Right hindlimb (tissue), 1 donor: ENCODE data around the gene SH3GLB2.
A peak's percentile ranks its signal among the peaks of the same experiment; 100 is the strongest.
"Not testable (repeated sequence)": the region's sequence is repeated elsewhere in the genome, so short reads cannot be mapped to it uniquely, and the experiment has no call there.

ENCODE experiments used
- DNase-seq: peaks from one replicate; pipeline ENCODE4 v3.0.0-alpha.2; 2018

Gene SH3GLB2

DNA sequence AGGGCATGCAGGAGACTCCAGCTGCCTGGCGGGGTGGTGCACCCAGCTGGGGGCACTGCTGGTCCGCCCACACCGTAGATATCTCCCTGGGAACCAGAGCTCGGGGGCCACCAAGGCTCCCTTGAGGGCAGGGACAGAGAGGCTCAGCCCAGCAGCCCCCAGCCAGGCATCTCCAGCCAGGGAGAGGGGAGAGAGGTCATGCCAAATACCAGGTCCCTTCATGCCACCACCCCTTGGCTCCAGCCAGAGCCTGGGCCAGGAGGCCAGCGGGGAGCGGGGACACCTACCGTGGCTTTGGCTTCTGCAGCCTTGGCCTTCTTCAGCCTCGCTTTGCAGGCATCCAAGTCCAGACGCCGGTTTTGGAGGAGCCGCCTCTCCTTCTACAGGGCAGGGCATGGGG is 14.0 kb downstream of the SH3GLB2 start:
- no peak for DNase-seq

DNA sequence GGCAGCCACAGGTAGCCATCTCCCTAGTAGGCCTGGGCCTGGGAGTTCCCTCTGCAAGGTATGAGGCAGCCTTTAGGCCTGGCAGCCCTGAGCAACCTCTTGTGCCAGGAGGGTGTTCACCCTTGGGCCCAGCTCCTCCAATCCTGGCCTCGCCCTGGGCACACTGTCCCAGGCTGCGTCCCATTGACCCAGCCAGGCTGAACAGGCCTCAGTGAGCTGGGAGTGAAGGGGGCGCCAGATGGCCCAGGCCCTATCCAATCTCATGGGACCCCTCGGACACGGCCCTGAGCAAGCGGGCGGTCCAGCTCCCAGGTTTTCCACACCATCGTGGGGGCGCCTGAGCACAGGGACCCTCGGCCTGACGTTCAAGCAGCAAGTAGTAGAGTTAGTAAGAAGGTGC is 14.5 kb downstream of the SH3GLB2 start:
- DNase-seq, result no peak

DNA sequence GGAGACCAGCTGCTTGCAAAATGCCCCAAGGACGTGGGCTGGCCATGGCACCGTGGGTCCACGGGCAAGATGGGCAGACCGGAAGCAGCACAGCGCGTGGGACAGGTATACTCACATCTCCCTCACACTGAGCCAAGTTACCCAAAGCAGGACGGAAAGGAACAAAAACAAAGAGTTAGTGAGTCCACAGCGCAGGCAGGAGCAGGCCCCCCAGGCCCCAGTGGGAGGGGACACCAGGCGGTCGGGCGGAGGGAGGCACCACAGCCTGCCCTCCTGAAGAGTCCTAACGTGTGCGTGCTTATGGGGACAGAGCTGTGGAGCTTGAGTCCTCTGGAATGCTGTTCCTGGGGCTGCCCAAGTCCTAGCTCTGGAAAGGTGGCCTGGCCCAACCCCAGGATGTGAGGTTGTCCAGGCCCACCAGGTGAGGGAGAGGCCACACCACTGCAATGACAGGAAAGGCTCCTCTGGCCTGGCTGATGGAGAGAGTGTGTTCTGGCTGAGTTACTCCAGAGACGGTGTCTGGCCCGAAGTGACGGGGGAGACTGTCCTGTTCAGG is 15.2 kb downstream of the SH3GLB2 start:
- DNase-seq, result no peak

DNA sequence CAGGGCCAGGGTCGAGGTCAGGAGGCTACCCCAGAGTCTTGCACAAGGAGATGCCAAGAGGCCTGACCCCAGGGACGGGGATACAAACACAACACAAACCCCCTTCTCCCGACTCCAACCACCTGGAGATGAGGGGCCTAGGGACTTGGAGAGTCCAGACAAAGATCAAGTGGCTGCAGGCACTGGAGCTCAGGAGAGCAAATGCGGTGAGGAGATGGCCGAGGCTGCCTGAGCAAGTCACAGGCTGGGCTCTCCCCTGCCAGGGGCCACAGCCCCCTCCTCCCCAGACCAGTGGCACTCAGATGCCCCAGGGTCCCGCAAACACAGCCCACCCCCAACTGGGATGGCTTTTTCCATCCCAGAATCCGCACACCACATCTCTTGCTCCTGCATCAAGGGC is 15.8 kb downstream of the SH3GLB2 start:
- no peak for DNase-seq

DNA sequence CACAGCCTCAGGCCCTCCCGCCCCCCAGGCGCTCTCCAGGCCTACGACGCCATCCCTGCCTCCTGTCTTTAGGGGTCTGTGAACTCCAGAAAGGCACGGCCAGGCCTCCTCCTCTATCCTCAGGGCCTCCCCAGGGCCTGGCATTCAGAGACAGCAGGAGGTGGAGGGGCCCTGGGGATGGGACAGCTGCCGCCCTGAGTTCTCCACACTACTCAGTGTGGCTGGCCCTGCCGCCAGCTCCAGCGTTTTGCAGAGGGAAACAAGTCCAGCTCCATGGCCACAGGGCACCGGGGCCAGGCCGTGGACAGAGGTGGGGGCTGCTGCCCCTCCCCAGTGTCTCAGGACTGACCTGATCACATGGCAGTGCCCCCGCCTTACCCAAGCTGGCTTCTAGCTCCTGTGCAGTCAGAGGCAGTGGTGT is 16.4 kb downstream of the SH3GLB2 start:
- no peak for DNase-seq

DNA sequence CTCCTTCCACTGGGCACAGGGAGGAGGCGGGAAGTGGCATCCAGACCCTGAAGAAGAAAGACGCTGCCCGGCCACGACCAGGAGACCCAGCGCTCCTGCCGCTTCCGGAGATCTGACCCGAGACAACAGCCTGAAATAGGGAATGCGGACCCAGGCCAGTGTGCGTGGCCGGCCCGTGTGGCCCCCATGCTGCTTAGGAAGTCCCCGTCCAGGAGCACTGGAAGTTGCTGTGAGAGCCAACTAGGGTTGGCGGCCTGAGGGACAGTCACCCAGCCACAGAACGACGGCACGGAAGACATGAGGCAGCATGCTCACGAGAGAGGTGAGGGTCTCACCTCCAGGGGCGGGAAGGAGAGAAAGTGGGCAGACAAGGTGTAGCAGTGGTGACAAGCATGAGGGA is 17.0 kb downstream of the SH3GLB2 start:
- no peak for DNase-seq

DNA sequence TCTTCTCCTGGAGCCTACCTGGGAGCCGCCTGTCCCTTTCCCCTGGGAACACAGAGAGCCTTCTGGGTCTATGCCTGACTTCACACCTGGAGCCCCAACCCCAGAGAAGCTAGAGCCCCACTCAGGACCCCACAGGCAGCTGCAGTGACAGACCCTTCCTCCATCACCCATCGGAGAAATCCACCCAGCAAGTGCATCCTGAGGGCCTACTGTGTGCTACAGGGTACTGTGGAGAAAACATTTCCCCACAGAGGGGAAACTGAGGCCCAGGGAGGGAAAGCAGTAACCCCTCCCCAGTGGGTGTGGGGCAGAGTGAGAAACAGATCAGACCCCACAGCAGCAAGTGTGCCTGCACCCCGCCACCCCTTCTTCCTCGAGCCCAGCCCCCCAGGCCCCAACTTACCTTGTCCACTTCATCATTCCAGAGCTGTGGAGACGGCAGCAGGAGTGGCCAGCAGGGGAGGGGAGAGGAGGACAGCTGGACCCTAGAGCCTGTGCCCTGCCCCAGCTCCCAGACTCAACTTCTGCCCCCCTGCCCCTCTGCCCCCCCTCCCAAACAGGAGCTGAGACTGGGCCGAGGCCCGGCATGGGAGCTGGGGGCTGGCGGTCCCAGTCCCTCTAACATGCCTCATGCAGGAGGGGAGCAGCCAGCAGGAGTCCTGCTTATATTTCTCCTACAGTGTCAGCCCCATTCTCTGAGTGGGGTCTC is 17.7 kb downstream of the SH3GLB2 start:
- no peak for DNase-seq

DNA sequence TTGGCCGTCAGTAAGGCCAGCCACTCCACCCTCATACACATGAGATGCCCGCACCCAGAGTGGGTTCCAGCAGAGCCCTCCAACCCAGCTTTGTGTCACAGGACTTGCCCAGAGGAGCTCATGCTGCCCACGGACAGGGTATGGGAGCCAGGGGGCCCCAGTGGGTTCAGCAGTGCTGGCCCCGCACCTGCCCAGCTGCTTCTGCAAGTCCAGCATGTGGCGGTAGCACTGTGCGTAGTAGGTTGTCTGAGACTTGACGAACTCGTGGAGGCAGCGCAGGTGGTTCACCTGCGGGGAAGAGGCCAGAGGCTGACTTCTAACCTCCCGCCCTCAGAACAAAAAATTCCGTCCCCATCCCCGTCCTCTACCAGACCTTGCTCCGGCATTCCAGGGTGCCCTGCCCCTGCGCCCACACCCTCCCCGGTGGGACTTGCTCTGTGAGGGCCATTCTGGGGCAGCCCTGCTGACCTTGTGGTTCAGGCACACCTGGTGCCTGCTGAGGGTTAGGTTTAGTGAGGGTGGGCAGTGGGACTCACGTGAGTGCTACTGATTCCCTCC is 18.5 kb downstream of the SH3GLB2 start:
- no peak for DNase-seq

DNA sequence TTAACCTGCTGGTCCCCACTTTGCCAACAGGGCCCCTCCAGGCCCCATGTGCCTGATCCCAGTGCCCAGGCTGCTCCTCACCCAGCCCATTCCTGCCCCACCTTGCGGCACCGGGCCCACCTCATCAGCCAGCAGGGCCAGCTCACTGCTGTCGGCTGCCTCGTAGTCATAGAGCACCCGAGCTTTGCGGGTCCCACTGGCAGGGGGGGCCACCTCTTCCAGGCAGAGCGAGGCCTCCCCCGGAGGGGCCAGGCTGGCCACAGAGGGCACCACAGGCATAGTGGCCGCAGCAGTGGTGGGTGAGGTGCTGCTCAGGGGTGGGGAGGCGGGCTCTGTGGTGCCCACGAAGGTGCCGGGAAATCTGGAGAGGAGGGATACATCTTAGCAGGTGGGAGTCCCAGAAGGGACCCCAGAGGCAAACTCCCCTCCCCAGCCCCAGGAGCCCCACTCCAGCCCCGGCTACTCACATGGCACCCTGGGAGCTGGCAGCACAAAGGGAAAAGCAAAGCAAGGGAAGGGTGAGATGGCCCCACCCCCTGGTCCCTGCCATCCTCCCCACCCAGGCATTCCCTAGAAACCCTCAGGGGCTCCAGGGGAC is 19.0 kb downstream of the SH3GLB2 start:
- DNase-seq, result no peak

DNA sequence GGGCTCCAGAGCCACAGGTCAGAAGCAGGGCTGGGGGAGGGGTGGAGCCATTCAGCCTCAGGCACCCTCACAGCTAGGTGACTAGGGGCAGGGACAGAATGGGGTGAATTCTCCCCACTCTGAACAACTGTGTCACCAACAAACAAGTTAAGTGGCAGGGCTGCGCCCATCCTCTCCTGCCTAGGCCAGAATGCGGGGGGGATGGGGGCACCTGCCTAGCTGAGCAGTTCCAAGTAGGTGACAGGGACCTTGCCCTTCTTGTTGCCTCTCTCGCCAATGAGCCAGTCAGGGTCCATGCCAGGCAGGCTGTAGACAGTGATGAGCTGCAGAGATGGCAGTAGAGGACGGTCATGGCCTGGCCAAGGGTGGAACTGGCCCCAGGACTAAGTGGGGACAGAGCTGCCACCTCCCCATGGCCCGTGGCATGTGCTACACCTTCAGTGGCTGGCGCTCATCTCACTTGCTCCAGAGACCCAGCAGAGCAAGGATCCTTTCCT is 19.6 kb downstream of the SH3GLB2 start:
- no peak for DNase-seq

DNA sequence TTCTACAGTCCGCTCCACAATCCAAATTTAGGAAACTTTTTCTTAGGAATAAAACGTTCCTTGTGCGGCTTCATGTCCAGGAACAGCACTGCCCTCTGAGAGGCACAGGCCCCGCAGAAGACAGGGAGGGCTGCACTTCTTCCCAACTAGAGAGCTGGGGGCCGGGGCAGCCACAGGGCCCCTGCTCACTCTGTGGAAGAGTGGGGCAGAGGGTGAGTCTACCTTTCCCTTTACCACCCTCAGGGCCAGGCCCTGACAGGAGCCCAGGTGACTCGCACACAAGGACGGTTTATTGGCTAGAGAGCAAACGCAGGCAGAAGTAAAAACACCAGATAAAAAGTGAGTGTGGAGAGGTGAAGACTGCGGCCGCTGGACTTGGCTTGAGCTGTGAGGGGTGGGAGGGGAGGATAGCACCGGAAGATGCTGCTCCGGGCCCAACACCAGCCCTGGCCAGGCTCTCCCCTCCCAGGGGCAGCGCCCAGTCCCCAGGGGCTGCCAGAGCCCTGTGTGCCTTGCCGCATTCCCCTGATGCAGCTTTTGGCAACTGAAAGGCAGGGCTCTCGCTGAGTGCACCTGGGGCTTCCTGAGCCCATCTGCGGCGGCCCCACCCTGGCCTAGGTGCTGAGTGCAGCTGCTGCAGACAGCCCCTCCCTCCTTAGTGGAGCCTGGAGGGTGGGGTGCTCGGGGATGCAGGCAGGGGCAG is 20.2 kb downstream of the SH3GLB2 start:
- DNase-seq, result no peak

DNA sequence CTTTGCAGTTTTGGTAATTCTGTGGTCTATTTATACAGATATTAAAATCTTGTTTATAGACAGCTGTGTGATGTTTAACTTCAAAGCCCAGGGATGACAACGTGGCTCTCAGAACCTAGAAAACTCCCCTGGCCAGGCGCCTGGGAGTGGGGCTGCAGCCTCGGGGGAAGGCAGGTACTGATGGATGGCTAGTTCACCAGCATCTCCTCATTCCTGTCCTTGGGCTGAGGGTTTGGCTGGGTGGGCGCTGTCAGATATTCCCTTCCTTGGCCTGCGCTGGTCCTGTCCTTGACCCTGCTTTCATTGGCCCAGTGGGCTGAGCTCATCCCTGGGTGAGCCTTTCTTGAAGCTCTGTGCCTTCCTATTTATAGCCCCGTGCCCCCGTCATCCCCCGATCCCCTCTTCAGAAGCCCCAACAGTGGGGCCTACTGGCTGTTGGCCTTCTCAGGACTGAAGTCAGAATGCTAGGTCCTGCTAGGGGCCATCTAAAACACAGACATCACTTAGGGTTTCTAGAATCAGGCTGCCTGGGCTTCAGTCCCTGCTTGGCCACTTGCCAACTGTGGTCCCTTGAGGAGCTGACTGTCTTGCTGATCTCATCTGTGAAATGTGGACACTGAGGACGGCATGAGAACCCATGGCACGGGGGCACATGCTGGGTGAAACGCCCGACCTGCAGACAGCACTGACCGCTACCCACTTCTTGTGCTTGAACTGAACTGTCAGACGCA is 20.9 kb downstream of the SH3GLB2 start:
- no peak for DNase-seq

DNA sequence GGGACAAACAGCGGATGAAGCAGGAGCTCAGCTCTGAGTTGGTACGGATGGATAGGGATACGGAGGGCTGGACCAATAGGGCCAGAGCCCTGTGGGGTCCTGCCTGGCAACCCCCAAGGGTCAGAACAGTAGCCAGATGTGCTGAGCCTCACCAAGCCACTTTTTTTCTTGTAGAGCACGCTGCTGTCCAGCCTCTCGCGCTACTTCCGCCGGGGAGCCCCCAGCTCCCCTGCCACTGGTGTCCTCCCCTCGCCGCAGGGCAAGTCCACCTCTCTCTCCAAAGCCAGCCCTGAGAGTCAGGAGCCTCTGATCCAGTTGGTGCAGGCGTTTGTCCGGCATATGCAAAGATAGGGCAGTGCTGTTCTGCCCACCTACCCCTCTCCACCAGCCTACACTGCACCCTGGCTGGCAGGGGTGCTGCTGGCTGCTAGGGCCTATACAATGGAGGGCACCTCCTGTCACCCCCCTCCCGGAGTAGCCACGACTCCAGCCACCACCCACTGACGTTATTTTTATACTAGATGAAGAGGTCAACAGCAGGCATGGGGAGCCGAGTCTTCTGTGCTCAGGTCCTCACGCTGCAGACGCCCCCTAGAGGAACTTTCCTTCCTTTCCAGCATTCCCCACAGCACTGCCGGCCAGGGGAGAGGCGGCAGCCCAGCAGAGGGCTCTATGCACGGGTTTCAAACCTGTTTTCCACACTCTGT is 21.6 kb downstream of the SH3GLB2 start:
- peak; percentile 71 for DNase-seq

DNA sequence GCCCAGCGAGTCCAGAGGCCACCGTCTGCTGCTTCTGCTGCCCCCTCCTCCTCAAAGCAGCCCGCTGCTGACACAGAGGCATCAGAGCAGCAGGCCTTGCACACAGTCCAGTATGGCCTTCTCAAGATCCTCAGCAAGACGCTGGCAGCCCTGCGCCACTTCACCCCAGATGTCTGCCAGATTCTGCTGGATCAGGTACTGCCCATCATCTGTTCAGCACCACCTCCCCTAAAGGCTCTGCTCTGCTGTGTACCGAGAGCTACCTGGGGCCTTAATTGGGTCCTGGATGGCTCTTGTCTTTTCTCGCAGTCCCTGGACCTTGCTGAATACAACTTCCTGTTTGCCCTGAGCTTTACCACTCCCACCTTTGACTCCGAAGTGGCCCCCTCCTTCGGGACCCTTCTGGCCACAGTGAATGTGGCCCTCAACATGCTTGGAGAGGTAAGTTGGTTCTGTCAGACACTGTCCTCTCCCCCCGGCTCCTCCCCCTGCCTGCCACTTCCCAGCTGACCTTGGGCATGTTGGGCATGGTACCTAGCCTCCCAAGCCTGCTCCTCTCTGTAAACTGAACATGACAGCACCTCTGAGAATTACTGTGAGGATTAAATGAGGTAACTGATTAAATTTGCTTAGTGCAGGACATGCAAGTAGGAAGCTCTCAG is 22.7 kb downstream of the SH3GLB2 start:
- DNase-seq, result no peak

DNA sequence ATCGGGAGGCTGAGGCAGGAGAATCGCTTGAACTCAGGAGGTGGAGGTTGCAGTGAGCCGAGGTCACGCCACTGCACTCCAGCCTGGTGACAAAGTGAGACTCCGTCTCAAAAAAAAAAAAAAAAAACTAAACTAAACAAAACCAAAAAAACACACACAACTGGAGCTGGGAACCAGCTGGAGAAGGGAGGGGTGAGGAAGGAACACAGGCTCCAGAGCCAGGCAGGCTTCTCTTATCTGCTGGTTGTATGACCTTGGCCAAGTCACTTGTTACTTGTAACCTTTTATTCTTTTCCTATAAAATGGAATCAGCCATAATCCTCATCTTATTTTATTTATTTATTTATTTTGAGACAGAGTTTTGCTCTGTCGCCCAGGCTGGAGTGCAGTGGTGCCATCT is 24.0 kb downstream of the SH3GLB2 start:
- DNase-seq, result not testable (repeated sequence)

DNA sequence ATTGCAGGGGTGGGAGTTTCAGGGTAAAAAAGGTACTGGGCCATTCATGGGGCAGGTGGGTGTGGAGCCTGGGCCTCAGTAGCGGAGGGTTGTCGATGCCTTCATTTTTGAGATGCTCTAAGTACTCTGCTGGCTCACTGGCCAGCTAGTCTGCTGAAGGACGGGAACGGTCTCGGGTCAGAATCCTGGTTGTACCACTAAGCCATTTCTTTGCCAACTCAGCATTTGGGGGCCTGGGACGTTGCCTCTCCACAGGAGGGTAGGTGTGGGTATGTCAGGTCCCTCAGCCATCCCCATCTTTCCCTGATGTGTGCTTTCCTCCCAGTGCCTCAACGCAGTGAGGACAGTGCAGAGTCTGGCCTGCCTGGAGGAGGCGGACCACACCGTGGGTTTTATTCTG is 25.1 kb downstream of the SH3GLB2 start:
- no peak for DNase-seq

DNA sequence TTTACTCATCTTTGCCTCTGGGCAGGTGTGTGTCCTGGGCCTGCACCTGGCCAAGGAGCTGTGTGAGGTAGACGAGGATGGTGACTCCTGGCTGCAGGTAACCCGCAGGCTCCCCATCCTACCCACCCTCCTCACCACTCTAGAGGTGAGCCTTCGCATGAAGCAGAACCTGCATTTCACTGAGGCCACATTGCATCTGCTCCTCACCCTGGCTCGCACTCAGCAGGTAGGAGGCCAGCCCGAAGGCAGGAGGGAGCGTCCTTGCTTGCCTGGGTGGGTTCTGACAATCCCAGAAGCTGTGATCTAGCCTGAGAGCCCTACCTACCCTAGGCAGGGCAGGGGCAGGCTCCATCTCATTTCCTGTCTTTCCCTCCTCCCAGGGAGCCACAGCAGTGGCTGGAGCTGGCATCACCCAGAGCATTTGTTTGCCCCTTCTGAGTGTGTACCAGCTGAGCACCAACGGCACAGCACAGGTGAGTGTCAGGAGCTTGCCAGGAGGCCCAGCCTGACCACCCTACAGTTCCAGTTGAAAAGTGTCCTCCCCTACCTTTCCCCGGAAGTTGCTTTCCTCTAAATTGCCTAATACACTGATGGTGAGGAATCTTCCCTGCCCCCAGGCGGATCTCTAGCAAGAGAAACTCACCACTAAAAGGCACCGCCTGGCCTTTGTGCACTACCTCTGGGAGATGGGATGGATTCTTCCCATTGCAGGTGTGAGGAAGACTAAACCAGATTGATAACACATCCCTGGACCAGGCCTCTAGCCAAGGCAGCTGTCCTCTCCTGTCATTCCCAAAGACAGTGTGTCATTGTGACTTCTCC is 26.4 kb downstream of the SH3GLB2 start:
- no peak for DNase-seq

DNA sequence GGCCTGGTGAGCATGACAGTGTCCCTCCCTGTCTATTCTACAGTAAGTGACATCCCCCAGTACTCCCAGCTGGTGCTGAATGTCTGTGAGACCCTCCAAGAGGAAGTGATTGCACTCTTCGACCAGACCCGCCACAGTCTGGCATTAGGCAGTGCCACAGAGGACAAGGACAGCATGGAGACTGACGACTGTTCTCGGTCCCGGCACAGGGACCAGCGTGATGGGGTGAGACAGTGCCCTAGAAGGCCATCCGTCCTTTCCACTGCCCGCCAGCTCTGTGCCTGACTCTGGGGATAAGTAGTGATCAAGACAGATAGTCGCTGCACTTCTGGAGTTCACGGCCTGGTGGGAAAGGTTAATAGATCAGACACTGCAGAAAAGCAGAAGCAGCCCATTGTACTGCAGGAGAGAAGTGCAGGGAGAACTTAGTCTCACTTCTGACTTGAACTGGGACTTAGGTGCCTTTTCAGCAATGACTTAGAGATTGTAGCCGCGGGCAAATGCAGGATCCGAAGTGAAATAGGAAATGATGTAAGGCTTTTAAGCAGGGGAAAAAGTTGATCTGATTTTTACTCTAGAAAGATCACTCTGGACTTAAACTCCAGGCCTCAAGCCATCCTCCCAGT is 28.4 kb downstream of the SH3GLB2 start:
- no peak for DNase-seq

DNA sequence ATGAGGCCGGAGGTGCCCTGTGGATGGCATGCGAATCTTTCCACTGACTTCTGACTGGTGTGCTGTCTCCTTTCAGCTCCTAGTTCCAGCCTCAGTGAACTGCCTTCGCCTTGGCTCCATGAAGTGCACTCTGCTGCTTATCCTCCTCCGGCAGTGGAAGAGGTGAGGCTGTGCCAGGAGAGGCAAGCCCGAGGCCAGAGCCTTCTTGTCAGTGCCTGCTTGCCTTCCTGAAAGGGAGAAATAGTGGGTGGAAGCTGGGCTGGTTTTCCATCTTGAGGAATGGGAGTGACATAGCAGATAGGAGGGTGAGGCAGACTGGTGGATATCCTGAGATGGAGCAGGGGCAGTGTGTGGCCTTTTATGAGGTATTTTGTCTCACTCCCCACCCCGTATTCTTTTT is 29.7 kb downstream of the SH3GLB2 start:
- DNase-seq, result no peak

DNA sequence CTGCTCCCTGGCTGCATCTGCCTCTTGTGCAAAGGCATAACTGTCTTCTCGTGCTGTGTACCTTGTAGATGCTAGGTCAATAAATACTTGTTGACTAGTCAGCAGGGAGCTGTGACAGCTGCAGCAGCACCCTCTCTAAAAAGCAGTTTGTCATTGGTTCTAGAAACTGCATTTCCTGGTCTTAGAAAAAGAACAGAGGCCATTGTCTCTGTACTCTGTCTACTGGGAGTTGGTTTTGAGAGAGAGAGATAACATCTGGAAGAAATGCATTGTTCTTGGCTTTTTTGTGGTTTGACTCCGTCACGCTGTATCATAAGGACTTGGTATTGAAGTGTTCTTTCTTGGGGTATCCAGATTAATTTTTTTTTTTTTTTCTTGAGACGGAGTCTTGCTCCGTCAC is 32.3 kb downstream of the SH3GLB2 start:
- no peak for DNase-seq
